A673 (cell line): Measurements from ENCODE around the gene ATG10.
"Not testable (repeated sequence)": the region's sequence is repeated elsewhere in the genome, so short reads cannot be mapped to it uniquely, and the experiment has no call there.

Source experiments
- EZH2 ChIP-seq: fragments of 200-600 bp; sonication (generic); IDR thresholded peaks from 2 replicates; pipeline ENCODE4 v1.6.1; 2017; ENCODE audit warnings: borderline replicate concordance, low read depth, mild to moderate bottlenecking, mixed read lengths, antibody characterized with exemption, low read length; ENCODE audit not compliant: poor library complexity, severe bottlenecking
- TF ChIP-seq, protein P1 (sequence below): fragments of 300-800, 200-600 bp; sonication (generic); conservative IDR thresholded peaks from 2 replicates; pipeline ENCODE4 v1.5.1; 2017; ENCODE audit warnings: low read depth, mild to moderate bottlenecking, antibody characterized with exemption, low read length, moderate library complexity, mixed read lengths

DNA sequence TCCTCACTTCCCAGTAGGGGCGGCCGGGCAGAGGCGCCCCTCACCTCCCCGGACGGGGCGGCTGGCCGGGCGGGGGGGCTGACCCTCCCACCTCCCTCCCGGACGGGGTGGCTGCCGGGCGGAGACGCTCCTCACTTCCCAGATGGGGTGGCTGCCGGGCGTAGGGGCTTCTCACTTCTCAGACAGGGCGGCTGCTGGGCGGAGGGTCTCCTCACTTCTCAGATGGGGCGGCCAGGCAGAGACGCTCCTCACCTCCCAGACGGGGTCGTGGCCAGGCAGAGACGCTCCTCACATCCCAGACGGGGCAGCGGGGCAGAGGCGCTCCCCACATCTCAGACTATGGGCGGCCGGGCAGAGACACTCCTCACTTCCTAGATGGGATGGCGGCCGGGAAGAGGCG, 11.7 kb downstream of the ATG10 start:
- TF ChIP-seq EZH2, result not testable (repeated sequence)
- TF ChIP-seq, protein P1, sequence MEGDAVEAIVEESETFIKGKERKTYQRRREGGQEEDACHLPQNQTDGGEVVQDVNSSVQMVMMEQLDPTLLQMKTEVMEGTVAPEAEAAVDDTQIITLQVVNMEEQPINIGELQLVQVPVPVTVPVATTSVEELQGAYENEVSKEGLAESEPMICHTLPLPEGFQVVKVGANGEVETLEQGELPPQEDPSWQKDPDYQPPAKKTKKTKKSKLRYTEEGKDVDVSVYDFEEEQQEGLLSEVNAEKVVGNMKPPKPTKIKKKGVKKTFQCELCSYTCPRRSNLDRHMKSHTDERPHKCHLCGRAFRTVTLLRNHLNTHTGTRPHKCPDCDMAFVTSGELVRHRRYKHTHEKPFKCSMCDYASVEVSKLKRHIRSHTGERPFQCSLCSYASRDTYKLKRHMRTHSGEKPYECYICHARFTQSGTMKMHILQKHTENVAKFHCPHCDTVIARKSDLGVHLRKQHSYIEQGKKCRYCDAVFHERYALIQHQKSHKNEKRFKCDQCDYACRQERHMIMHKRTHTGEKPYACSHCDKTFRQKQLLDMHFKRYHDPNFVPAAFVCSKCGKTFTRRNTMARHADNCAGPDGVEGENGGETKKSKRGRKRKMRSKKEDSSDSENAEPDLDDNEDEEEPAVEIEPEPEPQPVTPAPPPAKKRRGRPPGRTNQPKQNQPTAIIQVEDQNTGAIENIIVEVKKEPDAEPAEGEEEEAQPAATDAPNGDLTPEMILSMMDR, result not testable (repeated sequence)
